PC-3 (cell line): ENCODE measurements around the gene RPL22. TPM values are rescaled to one million over a fixed set of nuclear protein-coding genes. Genes with fewer than 3 reads are reported as not detected.
A peak's percentile ranks its signal among the peaks of the same experiment; 100 is the strongest.

ENCODE experiments used
- ATAC-seq: fragments of 200-7000 bp; cut with Tn5 transposase; 2 replicates; pipeline ENCODE4 v1.9.1; 2020; ENCODE audit warnings: mild to moderate bottlenecking, moderate library complexity
- BruUV-seq: library from RNA; stranded (reverse); fragments of 400-500 nt; replicated peaks from 2 replicates; lab custom pipeline; 2021; lab: Mats Ljungman, UMichigan
- CTCF ChIA-PET: fragments of 300-600 bp; sonication (Branson Sonifier 250); formaldehyde crosslinking; loops from one replicate; lab custom pipeline; 2022; ENCODE audit warnings: antibody characterized with exemption; lab: Charles Lee
- POLR2A ChIA-PET: fragments of 300-600 bp; sonication (Branson Sonifier 250); formaldehyde crosslinking; loops from one replicate; lab custom pipeline; 2022; ENCODE audit warnings: antibody characterized with exemption; ENCODE audit not compliant: unreplicated experiment; lab: Charles Lee
- DNase-seq: peaks from one replicate; pipeline ENCODE4 v3.0.0-alpha.2; 2015
- H2AFZ ChIP-seq: fragments of 300-600 bp; sonication (generic); 2 replicates; pipeline ENCODE4 v1.6.0; 2016; ENCODE audit warnings: antibody characterized with exemption, low read length
- H3F3A ChIP-seq: fragments of 300-600 bp; sonication (generic); one replicate; pipeline ENCODE4 v1.6.0; 2017; ENCODE audit warnings: antibody characterized with exemption, low read length, control low read depth, mild to moderate bottlenecking; ENCODE audit not compliant: unreplicated experiment
- H3K27ac ChIP-seq: fragments of 300-600 bp; sonication (generic); 2 replicates; pipeline ENCODE4 v1.5.1; 2016; ENCODE audit warnings: mild to moderate bottlenecking, low read length
- H3K27me3 ChIP-seq: fragments of 300-600 bp; sonication (generic); 2 replicates; pipeline ENCODE4 v1.6.1; 2016; ENCODE audit warnings: low read length, mixed read lengths
- H3K36me3 ChIP-seq: fragments of 300-600 bp; sonication (generic); 2 replicates; pipeline ENCODE4 v1.6.1; 2016; ENCODE audit warnings: low read depth, mixed run types, low read length, mixed read lengths
- H3K4me1 ChIP-seq: fragments of 300-600 bp; sonication (generic); 2 replicates; pipeline ENCODE4 v1.5.1; 2016; ENCODE audit warnings: low read length; ENCODE audit not compliant: insufficient read depth
- H3K4me2 ChIP-seq: fragments of 300-600 bp; sonication (generic); 2 replicates; pipeline ENCODE4 v1.6.0; 2016; ENCODE audit warnings: low read length
- H3K4me3 ChIP-seq: fragments of 300-600 bp; sonication (generic); 2 replicates; pipeline ENCODE4 v1.5.1; 2016; ENCODE audit warnings: mild to moderate bottlenecking, low read length, mixed read lengths
- H3K79me2 ChIP-seq: fragments of 300-600 bp; sonication (generic); 2 replicates; pipeline ENCODE4 v1.6.1; 2017; ENCODE audit warnings: low read length, mixed read lengths
- H3K9ac ChIP-seq: fragments of 300-600 bp; sonication (generic); 2 replicates; pipeline ENCODE4 v1.6.0; 2016; ENCODE audit warnings: mild to moderate bottlenecking, low read length
- H3K9me2 ChIP-seq: fragments of 300-600 bp; sonication (generic); replicated peaks from 2 replicates; pipeline ENCODE4 v1.6.1; 2016; ENCODE audit warnings: mixed run types, low read length, mixed read lengths
- H3K9me3 ChIP-seq: fragments of 300-600 bp; sonication (generic); 2 replicates; pipeline ENCODE4 v1.6.1; 2016; ENCODE audit warnings: low read length, mixed read lengths
- H4K20me1 ChIP-seq: fragments of 300-600 bp; sonication (generic); 2 replicates; pipeline ENCODE4 v1.6.1; 2016; ENCODE audit warnings: low read length, mixed read lengths
- CTCF ChIP-seq: fragments of 300-600 bp; sonication (generic); conservative IDR thresholded peaks from 2 replicates; pipeline ENCODE4 v1.5.1; 2017; ENCODE audit warnings: antibody characterized with exemption, low read depth, mild to moderate bottlenecking, low read length
- EZH2 ChIP-seq: fragments of 300-600 bp; sonication (generic); IDR thresholded peaks from one replicate; pipeline ENCODE4 v1.6.1; 2017; ENCODE audit warnings: antibody characterized with exemption, mild to moderate bottlenecking, low read length; ENCODE audit not compliant: unreplicated experiment
- EZH2phosphoT487 ChIP-seq: fragments of 300-600 bp; sonication (generic); IDR thresholded peaks from 2 replicates; pipeline ENCODE4 v1.6.1; 2018; ENCODE audit warnings: mild to moderate bottlenecking, antibody characterized with exemption, low read length, borderline replicate concordance
- intact Hi-C: fragments of 100-400 bp; cut with micrococcal nuclease; formaldehyde crosslinking; loops from 2 replicates; pipeline ENCODE4 v1.9.0; 2023
- total RNA-seq: library from RNA; depleted of rRNA; stranded (reverse); fragments of >200 nt; gene quantifications from 2 replicates; pipeline ENCODE4 v1.2.3, GENCODE V29; 2014

Gene RPL22
- total RNA-seq, 1 experiment from 2014 or later: 283 TPM

- H2AFZ ChIP-seq: no peak overlapping the region
- H3K36me3 ChIP-seq: no peaks in the 10 kb centered on the region
- intact Hi-C loops: loop anchor here (2.0 to 5.0 kb wide), 2 partner anchors 40 to 157 kb away; partner anchors contain the start of gene RNF207
- no peaks in the 10 kb centered on the region for H3K79me2 ChIP-seq
- DNase-seq (no peak), ATAC-seq (no peak)
- no peaks in the 10 kb centered on the region for H3K9me2 ChIP-seq
- peak overlapping the region; percentile 45 for H3K9ac ChIP-seq
- H3K4me1 ChIP-seq: peaks cover 21% of the 10 kb centered on the region
- H3F3A ChIP-seq: no peaks in the 10 kb centered on the region
- CTCF ChIA-PET: interaction anchor here (1.1 to 2.5 kb wide), 4 partner anchors 10 to 190 kb away, joined by 3 to 17 read pairs (median 4); no protein-coding TSS in a partner anchor
- H3K4me3 ChIP-seq: no peak overlapping the region
- TF ChIP-seq CTCF (no peak), EZH2 (no peak), EZH2phosphoT487 (no peak)
- H3K27me3 ChIP-seq: peaks cover 10% of the 10 kb centered on the region
- POLR2A ChIA-PET: no interaction called here
- peak overlapping the region; percentile 67 for H3K27ac ChIP-seq
- H4K20me1 ChIP-seq: no peaks in the 10 kb centered on the region
- TSS peak; percentile 46 for BruUV-seq
- H3K4me2 ChIP-seq: no peak overlapping the region
- H3K9me3 ChIP-seq: no peaks in the 10 kb centered on the region
Observed at GRCh38 chr1:6247651-6248050, 48.3 kb upstream of the RPL22 start.

- peak; percentile 94 for DNase-seq
- Histone ChIP-seq H3K4me2 (peak overlapping the region; percentile 79), H3K27me3 (peaks cover 15% of the 10 kb centered on the region), H3K27ac (peak overlapping the region; percentile 67), H3K9me2 (no peaks in the 10 kb centered on the region), H3K36me3 (no peaks in the 10 kb centered on the region), H4K20me1 (no peaks in the 10 kb centered on the region), H3K79me2 (no peaks in the 10 kb centered on the region), H3K9ac (peak overlapping the region; percentile 51), H3K4me3 (peak overlapping the region; percentile 68), H3K9me3 (no peaks in the 10 kb centered on the region), H2AFZ (peak overlapping the region; percentile 14; the same call in 1 of the 2 replicates), H3F3A (no peaks in the 10 kb centered on the region), H3K4me1 (peaks cover 21% of the 10 kb centered on the region)
- peak; percentile 57 for ATAC-seq
- CTCF ChIA-PET: interaction anchor here (0.5 to 3.6 kb wide), 18 partner anchors 11 to 196 kb away, joined by 3 to 42 read pairs (median 4); partner anchors contain the start of genes ACOT7, ICMT and RNF207
- TSS peak; percentile 93 for BruUV-seq
- POLR2A ChIA-PET: interaction anchor here (0.6 kb wide), 1 partner anchor 42 kb away, joined by 4 read pairs; no protein-coding TSS in a partner anchor
- intact Hi-C loops: loop anchor here (1.0 to 5.0 kb wide), 4 partner anchors 39 to 158 kb away; partner anchors contain the start of gene RNF207
- TF ChIP-seq EZH2phosphoT487 (no peak), CTCF (peak; percentile 96), EZH2 (no peak)
Observed at GRCh38 chr1:6246497-6247467, 47.4 kb upstream of the RPL22 start.
